Measurements from ENCODE around the gene RAB7B. TPM values are rescaled to one million over a fixed set of nuclear protein-coding genes. Genes with fewer than 3 reads are reported as not detected.

RAB7B gene
- total and polyA plus RNA-seq, 12 donors, result 0.17 to 3.5 (median 0.82) TPM

GRCh38 chr1:205929496-205930194 lies 73.5 kb downstream of the RAB7B start:
- no peaks in the 10 kb centered on the region for H3K36me3 ChIP-seq (replicated peaks in 1 of 2)
- no peaks in the 10 kb centered on the region for H3K9me3 ChIP-seq (replicated peaks in 1 of 3)
- H3K4me3 ChIP-seq, result no peak overlapping the region
- WGBS, 4 donors, result 89 to 95% (median 93%) methylated on average over 19 of the region's 19 CpGs
- no peak for TF ChIP-seq CTCF (IDR thresholded peaks at IDR 0.05)
- no peak for TF ChIP-seq POLR2A (IDR thresholded peaks at IDR 0.05)
- intact Hi-C loops (cut with DNase I), result loop anchor here in 1 of 2 donors (10.0 kb wide), 1 partner anchor 185 kb away; the partner anchor contains the start of gene AVPR1B
- H3K4me1 ChIP-seq (replicated peaks in 1 of 2), result no peaks in the 10 kb centered on the region
- DNase-seq, result no peak
- no peaks in the 10 kb centered on the region for H3K27me3 ChIP-seq
- no peak overlapping the region for H3K27ac ChIP-seq

GRCh38 chr1:205928317-205928716 lies 74.9 kb downstream of the RAB7B start:
- TF ChIP-seq POLR2A (IDR thresholded peaks at IDR 0.05) (no peak), CTCF (IDR thresholded peaks at IDR 0.05) (no peak)
- H3K9me3 ChIP-seq (replicated peaks in 1 of 3), result no peaks in the 10 kb centered on the region
- intact Hi-C loops (cut with DNase I), result loop anchor here in 1 of 2 donors (10.0 kb wide), 1 partner anchor 186 kb away; the partner anchor contains the start of gene AVPR1B
- no peak for DNase-seq
- no peak overlapping the region for H3K27ac ChIP-seq
- no peaks in the 10 kb centered on the region for H3K27me3 ChIP-seq
- 76 to 84% (median 82%) methylated on average over 5 of the region's 5 CpGs for WGBS, 4 donors
- no peaks in the 10 kb centered on the region for H3K4me1 ChIP-seq (replicated peaks in 1 of 2)
- no peak overlapping the region for H3K4me3 ChIP-seq
- no peaks in the 10 kb centered on the region for H3K36me3 ChIP-seq (replicated peaks in 1 of 2)

GRCh38 chr1:205927676-205928075 lies 75.5 kb downstream of the RAB7B start:
- Histone ChIP-seq H3K27ac (no peak overlapping the region), H3K27me3 (no peaks in the 10 kb centered on the region), H3K9me3 (replicated peaks in 1 of 3) (no peaks in the 10 kb centered on the region), H3K4me1 (replicated peaks in 1 of 2) (no peaks in the 10 kb centered on the region), H3K36me3 (replicated peaks in 1 of 2) (no peaks in the 10 kb centered on the region), H3K4me3 (no peak overlapping the region)
- TF ChIP-seq POLR2A (IDR thresholded peaks at IDR 0.05), result no peak
- TF ChIP-seq CTCF (IDR thresholded peaks at IDR 0.05), result no peak
- intact Hi-C loops (cut with DNase I), result loop anchor here in 1 of 2 donors (10.0 kb wide), 1 partner anchor 187 kb away; the partner anchor contains the start of gene AVPR1B
- 91 to 96% (median 93%) methylated on average over 8 to 12 of the region's 12 CpGs for WGBS, 4 donors
- DNase-seq, result no peak

GRCh38 chr1:205927247-205927646 lies 75.9 kb downstream of the RAB7B start:
- Histone ChIP-seq H3K9me3 (replicated peaks in 1 of 3) (no peaks in the 10 kb centered on the region), H3K4me3 (no peak overlapping the region), H3K27me3 (no peaks in the 10 kb centered on the region), H3K36me3 (replicated peaks in 1 of 2) (no peaks in the 10 kb centered on the region), H3K4me1 (replicated peaks in 1 of 2) (no peaks in the 10 kb centered on the region), H3K27ac (no peak overlapping the region)
- WGBS, 4 donors, result 90 to 96% (median 93%) methylated on average over 6 of the region's 6 CpGs
- no peak for DNase-seq
- intact Hi-C loops (cut with DNase I), result loop anchor here in 1 of 2 donors (10.0 kb wide), 1 partner anchor 188 kb away; the partner anchor contains the start of gene AVPR1B
- TF ChIP-seq CTCF (IDR thresholded peaks at IDR 0.05) (no peak), POLR2A (IDR thresholded peaks at IDR 0.05) (no peak)

Other genes with a start within 250 kb of the RAB7B start
- gene RAB29, start 227.9 kb downstream of the RAB7B start, total RNA-seq, result 10 to 100 TPM in 8 of 9 donors, 1 to 10 TPM in 1; 9.6 to 52.2 (median 28.5) TPM
- 10 to 100 TPM in 2 of 3 donors, 1 to 10 TPM in 1; 4.2 to 16.2 (median 15.9) TPM for gene RAB29, start 227.9 kb downstream of the RAB7B start, polyA plus RNA-seq
- 100 to 1,000 TPM in 1 of 9 donors, 10 to 100 TPM in 8; 21.3 to 127 (median 34.4) TPM for gene SLC41A1, start 190.2 kb downstream of the RAB7B start, total RNA-seq
- 100 to 1,000 TPM in 1 of 3 donors, 10 to 100 TPM in 1, 1 to 10 TPM in 1; 8.9 to 143 (median 11.1) TPM for gene SLC41A1, start 190.2 kb downstream of the RAB7B start, polyA plus RNA-seq
- under 1 TPM in 6 of 9 donors, not detected in 3; 0.22 to 0.64 (median 0.47) TPM for gene PM20D1, start 153.3 kb downstream of the RAB7B start, total RNA-seq
- 1 to 10 TPM in 1 of 3 donors, under 1 TPM in 2; 0.07 to 1.8 (median 0.48) TPM for gene PM20D1, start 153.3 kb downstream of the RAB7B start, polyA plus RNA-seq
- gene SLC26A9, start 59.9 kb downstream of the RAB7B start, total RNA-seq, result under 1 TPM in 2 of 9 donors, not detected in 7; 0.04 to 0.11 TPM
- gene SLC26A9, start 59.9 kb downstream of the RAB7B start, polyA plus RNA-seq, result under 1 TPM in 1 of 3 donors, not detected in 2; 0.03 TPM
- under 1 TPM in 1 of 9 donors, not detected in 8; 0.11 TPM for gene CTSE, start 20.5 kb upstream of the RAB7B start, total RNA-seq
- under 1 TPM in 1 of 3 donors, not detected in 2; 0.07 TPM for gene CTSE, start 20.5 kb upstream of the RAB7B start, polyA plus RNA-seq
- under 1 TPM in 1 of 9 donors, not detected in 8; 0.33 TPM for gene RHEX, start 49.8 kb upstream of the RAB7B start, total RNA-seq
- under 1 TPM in 2 of 3 donors, not detected in 1; 0.13 to 0.17 TPM for gene RHEX, start 49.8 kb upstream of the RAB7B start, polyA plus RNA-seq
- gene AVPR1B, start 114.0 kb upstream of the RAB7B start, total RNA-seq, result not detected
- gene AVPR1B, start 114.0 kb upstream of the RAB7B start, polyA plus RNA-seq, result not detected
- gene FAM72A, start 199.4 kb upstream of the RAB7B start, total RNA-seq, result 1 to 10 TPM in 8 of 9 donors, under 1 TPM in 1; 0.52 to 8.9 (median 3.9) TPM
- gene FAM72A, start 199.4 kb upstream of the RAB7B start, polyA plus RNA-seq, result 1 to 10 TPM; 1.5 to 3.1 (median 2.6) TPM
- 100 to 1,000 TPM in 2 of 9 donors, 10 to 100 TPM in 7; 38.2 to 119 (median 57.4) TPM for gene SRGAP2, start 200.1 kb upstream of the RAB7B start, total RNA-seq
- gene SRGAP2, start 200.1 kb upstream of the RAB7B start, polyA plus RNA-seq, result 10 to 100 TPM; 18.9 to 52.8 (median 28.2) TPM